Chondrocyte (in vitro differentiated cells): ENCODE measurements around the gene PCDHGB5. TPM values are rescaled to one million over a fixed set of nuclear protein-coding genes. Genes with fewer than 3 reads are reported as not detected.
"Not testable (repeated sequence)": the region's sequence is repeated elsewhere in the genome, so short reads cannot be mapped to it uniquely, and the experiment has no call there.

Experiments used
- DNase-seq: peaks from one replicate; pipeline ENCODE4 v3.0.0; 2021; ENCODE audit warnings: mixed read lengths, low spot score
- H3K27ac Mint-ChIP-seq: one replicate; pipeline ENCODE4 v1.8.0; 2021; ENCODE audit warnings: mild to moderate bottlenecking, moderate library complexity, mixed read lengths; ENCODE audit not compliant: unreplicated experiment
- H3K27me3 Mint-ChIP-seq: 2 replicates; pipeline ENCODE4 v1.8.0; 2021; ENCODE audit warnings: low read depth, mixed read lengths
- H3K36me3 Mint-ChIP-seq: 2 replicates; pipeline ENCODE4 v1.8.0; 2021; ENCODE audit warnings: low read depth, mixed read lengths
- H3K4me1 Mint-ChIP-seq: 2 replicates; pipeline ENCODE4 v1.8.0; 2021; ENCODE audit warnings: low read depth, mild to moderate bottlenecking, mixed read lengths
- H3K4me3 Mint-ChIP-seq: one replicate; pipeline ENCODE4 v1.8.0; 2021; ENCODE audit warnings: mild to moderate bottlenecking, moderate library complexity, mixed read lengths; ENCODE audit not compliant: unreplicated experiment
- H3K9me3 Mint-ChIP-seq: 2 replicates; pipeline ENCODE4 v1.8.0; 2021; ENCODE audit warnings: low read depth, mixed read lengths
- CTCF ChIP-seq: fragments of 200-600 bp; sonication (generic); IDR thresholded peaks from 2 replicates; pipeline ENCODE4 v1.5.0; 2021; ENCODE audit warnings: antibody characterized with exemption, mild to moderate bottlenecking, moderate library complexity
- total RNA-seq: library from RNA; stranded (reverse); gene quantifications from 3 replicates; pipeline ENCODE4 v1.2.1, GENCODE V29; 2021

The PCDHGB5 gene
- total RNA-seq, 1 donor from 2014 or later = 1.1 TPM

GRCh38 chr5:141412854-141413539 lies 15.2 kb downstream of the PCDHGB5 start, which contains the start of gene PCDHGA10:
Gene PCDHGA10, plus strand, starts transcription at chr5:141412987. Its CDS starts 189 bp downstream, at chr5:141413176.
- H3K4me3 Mint-ChIP-seq = peak within 1 kb of the TSS; percentile 82
- H3K27ac Mint-ChIP-seq = peak within 1 kb of the TSS; percentile 86
- peaks cover 35% of the 10 kb centered on the region for H3K4me1 Mint-ChIP-seq
- H3K27me3 Mint-ChIP-seq = no peaks in the 10 kb centered on the region
- peak; percentile 78 for TF ChIP-seq CTCF
- H3K36me3 Mint-ChIP-seq = peaks cover 56% of the 10 kb centered on the region
- no peak for DNase-seq
- H3K9me3 Mint-ChIP-seq = peaks cover 48% of the 10 kb centered on the region

- H3K9me3 Mint-ChIP-seq = peaks cover 51% of the 10 kb centered on the region
- no peak for TF ChIP-seq CTCF
- no peak for DNase-seq
- H3K27me3 Mint-ChIP-seq = no peaks in the 10 kb centered on the region
- H3K27ac Mint-ChIP-seq = peak overlapping the region; percentile 86
- peaks cover 30% of the 10 kb centered on the region for H3K4me1 Mint-ChIP-seq
- peak overlapping the region; percentile 82 for H3K4me3 Mint-ChIP-seq
- H3K36me3 Mint-ChIP-seq = peaks cover 58% of the 10 kb centered on the region
Measured at GRCh38 chr5:141413540-141414069, 15.9 kb downstream of the PCDHGB5 start.

GRCh38 chr5:141414548-141415274 lies 17.0 kb downstream of the PCDHGB5 start:
- H3K27ac Mint-ChIP-seq, H3K4me3 Mint-ChIP-seq, DNase-seq, H3K27me3 Mint-ChIP-seq: not testable (repeated sequence)
- Mint-ChIP-seq H3K36me3 (peaks cover 58% of the 10 kb centered on the region), H3K4me1 (peaks cover 23% of the 10 kb centered on the region), H3K9me3 (peaks cover 50% of the 10 kb centered on the region)

- peaks cover 21% of the 10 kb centered on the region for H3K4me1 Mint-ChIP-seq
- not testable (repeated sequence) for H3K27ac Mint-ChIP-seq, H3K4me3 Mint-ChIP-seq, DNase-seq, H3K27me3 Mint-ChIP-seq
- peaks cover 60% of the 10 kb centered on the region for H3K36me3 Mint-ChIP-seq
- H3K9me3 Mint-ChIP-seq = peaks cover 52% of the 10 kb centered on the region
Measured at GRCh38 chr5:141415275-141415618, 17.5 kb downstream of the PCDHGB5 start.

- H3K36me3 Mint-ChIP-seq = peaks cover 65% of the 10 kb centered on the region
- peak within 1 kb of the TSS; percentile 38 for H3K4me3 Mint-ChIP-seq
- not testable (repeated sequence) for H3K27me3 Mint-ChIP-seq, DNase-seq, H3K27ac Mint-ChIP-seq
- TF ChIP-seq CTCF = peak; percentile 42
- H3K9me3 Mint-ChIP-seq = peaks cover 57% of the 10 kb centered on the region
- peaks cover 10% of the 10 kb centered on the region for H3K4me1 Mint-ChIP-seq
Measured at GRCh38 chr5:141417494-141418172, 19.9 kb downstream of the PCDHGB5 start, which contains the start of gene PCDHGB7. Gene PCDHGB7, plus strand, starts transcription at chr5:141417677. Its CDS starts 183 bp downstream, at chr5:141417860.
